WERI-Rb-1 (cell line): ENCODE data around the gene CLHC1.
"Not testable (repeated sequence)": the region's sequence is repeated elsewhere in the genome, so short reads cannot be mapped to it uniquely, and the experiment has no call there.

Experiments
- DNase-seq: peaks from one replicate; pipeline ENCODE4 v3.0.0-alpha.2; 2020
- H3K27ac ChIP-seq: fragments of 250-450 bp; sonication (Bioruptor Pico); 2 replicates; pipeline ENCODE4 v1.5.1; 2020; ENCODE audit warnings: mild to moderate bottlenecking, moderate library complexity
- H3K27me3 ChIP-seq: fragments of 250-450 bp; sonication (Bioruptor Pico); 2 replicates; pipeline ENCODE4 v1.5.1; 2021; ENCODE audit warnings: mild to moderate bottlenecking, low read depth, moderate library complexity; ENCODE audit not compliant: insufficient read depth, severe bottlenecking
- H3K36me3 ChIP-seq: fragments of 250-450 bp; sonication (Bioruptor Pico); 2 replicates; pipeline ENCODE4 v1.5.1; 2020; ENCODE audit warnings: mild to moderate bottlenecking, moderate library complexity
- H3K4me3 ChIP-seq: 2 replicates; pipeline ENCODE4 v1.5.1; 2011; ENCODE audit warnings: low read depth, mild to moderate bottlenecking, control low read depth, low read length
- H3K9me3 ChIP-seq: fragments of 250-450 bp; sonication (Bioruptor Pico); 2 replicates; pipeline ENCODE4 v1.5.1; 2021; ENCODE audit warnings: mild to moderate bottlenecking, moderate library complexity; ENCODE audit not compliant: severe bottlenecking
- TF ChIP-seq, protein P1 (sequence below): IDR thresholded peaks from 2 replicates; pipeline ENCODE4 v1.5.1; 2011; ENCODE audit warnings: low read depth, mild to moderate bottlenecking, control low read depth, inconsistent platforms, low read length

The CLHC1 gene

DNA sequence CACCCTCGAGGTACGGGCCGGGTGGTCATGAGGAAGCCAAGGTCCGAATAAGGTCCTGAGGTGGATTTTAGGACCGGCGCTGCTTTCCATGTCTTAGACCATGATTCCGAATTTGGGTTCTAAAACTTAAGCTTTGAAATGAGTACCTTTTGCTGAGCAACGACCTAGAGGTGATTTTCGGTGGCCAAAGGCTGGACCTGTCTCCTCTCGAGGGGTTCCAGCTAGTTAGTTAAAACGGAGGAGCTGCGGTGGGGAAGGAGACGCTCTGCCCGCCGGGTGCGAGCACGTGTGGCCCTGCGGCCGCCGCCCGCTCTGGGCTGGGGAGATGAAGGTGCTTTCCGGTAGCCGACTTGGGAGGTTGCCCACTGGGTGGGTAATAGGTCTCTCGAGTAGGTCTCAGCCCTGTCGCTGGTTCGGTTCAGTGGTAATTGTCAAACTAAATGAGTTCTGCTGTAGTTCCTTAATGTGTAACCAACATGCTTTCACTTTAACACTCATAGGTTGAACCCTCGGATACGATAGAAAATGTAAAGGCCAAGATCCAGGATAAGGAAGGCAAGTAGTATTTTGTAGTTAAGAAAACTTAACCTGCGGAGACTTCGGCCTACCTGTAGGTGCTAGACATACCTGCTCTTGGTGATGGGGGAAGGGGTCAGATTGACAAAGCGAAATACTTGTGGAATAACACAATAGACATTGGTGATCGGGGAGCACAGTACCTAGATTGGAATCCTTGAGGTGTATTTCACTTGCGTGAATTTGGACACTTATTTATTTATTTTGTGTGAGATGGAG lies 967 bp upstream of the CLHC1 start:
- TF ChIP-seq, protein P1, sequence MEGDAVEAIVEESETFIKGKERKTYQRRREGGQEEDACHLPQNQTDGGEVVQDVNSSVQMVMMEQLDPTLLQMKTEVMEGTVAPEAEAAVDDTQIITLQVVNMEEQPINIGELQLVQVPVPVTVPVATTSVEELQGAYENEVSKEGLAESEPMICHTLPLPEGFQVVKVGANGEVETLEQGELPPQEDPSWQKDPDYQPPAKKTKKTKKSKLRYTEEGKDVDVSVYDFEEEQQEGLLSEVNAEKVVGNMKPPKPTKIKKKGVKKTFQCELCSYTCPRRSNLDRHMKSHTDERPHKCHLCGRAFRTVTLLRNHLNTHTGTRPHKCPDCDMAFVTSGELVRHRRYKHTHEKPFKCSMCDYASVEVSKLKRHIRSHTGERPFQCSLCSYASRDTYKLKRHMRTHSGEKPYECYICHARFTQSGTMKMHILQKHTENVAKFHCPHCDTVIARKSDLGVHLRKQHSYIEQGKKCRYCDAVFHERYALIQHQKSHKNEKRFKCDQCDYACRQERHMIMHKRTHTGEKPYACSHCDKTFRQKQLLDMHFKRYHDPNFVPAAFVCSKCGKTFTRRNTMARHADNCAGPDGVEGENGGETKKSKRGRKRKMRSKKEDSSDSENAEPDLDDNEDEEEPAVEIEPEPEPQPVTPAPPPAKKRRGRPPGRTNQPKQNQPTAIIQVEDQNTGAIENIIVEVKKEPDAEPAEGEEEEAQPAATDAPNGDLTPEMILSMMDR, result no peak
- H3K9me3 ChIP-seq, result no peaks in the 10 kb centered on the region
- DNase-seq, result peak; percentile 23
- H3K4me3 ChIP-seq, result peak overlapping the region; percentile 82
- peak overlapping the region; percentile 99 for H3K27ac ChIP-seq
- H3K36me3 ChIP-seq, result peaks cover 53% of the 10 kb centered on the region
- no peaks in the 10 kb centered on the region for H3K27me3 ChIP-seq

DNA sequence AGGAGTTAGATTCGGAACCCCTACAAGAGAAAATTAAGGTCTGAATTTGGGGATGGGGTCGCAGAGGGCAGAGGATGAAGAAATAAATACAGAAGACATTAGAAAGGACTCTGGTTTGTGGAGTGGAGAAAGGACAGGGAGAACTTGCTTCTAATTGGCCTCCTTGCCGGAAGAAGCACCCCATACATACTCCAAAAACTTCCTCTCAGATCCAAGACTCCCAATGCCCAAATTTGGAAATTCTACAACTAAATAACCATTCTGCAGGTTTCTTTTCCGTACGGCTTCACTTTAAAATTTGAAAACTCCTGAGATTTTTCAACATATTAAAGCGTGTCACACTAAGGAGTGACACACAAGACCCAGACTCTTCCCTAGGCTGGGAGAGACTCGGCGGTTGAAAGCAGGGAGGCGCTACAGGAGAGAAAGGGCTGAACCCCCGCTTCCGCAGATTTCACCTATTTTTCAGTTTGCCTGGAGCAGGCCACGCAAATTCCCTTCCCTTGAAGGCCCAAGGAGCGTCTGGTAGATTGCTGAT lies 478 bp downstream of the CLHC1 start:
- no peaks in the 10 kb centered on the region for H3K9me3 ChIP-seq
- H3K27me3 ChIP-seq, result no peaks in the 10 kb centered on the region
- peaks cover 43% of the 10 kb centered on the region for H3K36me3 ChIP-seq
- TF ChIP-seq, protein P1, result no peak
- no peak for DNase-seq
- peak overlapping the region; percentile 99 for H3K27ac ChIP-seq
- H3K4me3 ChIP-seq, result peak overlapping the region; percentile 82

GRCh38 chr2:55230551-55230950 lies 1.5 kb downstream of the CLHC1 start:
- no peaks in the 10 kb centered on the region for H3K9me3 ChIP-seq
- H3K4me3 ChIP-seq, result no peak overlapping the region
- TF ChIP-seq, protein P1, result no peak
- no peak overlapping the region for H3K27ac ChIP-seq
- H3K27me3 ChIP-seq, result no peaks in the 10 kb centered on the region
- H3K36me3 ChIP-seq, result peaks cover 34% of the 10 kb centered on the region
- no peak for DNase-seq

GRCh38 chr2:55229221-55229620 lies 2.9 kb downstream of the CLHC1 start:
- no peak overlapping the region for H3K27ac ChIP-seq
- H3K36me3 ChIP-seq, result peaks cover 23% of the 10 kb centered on the region
- no peak overlapping the region for H3K4me3 ChIP-seq
- no peaks in the 10 kb centered on the region for H3K27me3 ChIP-seq
- TF ChIP-seq, protein P1, result no peak
- no peak for DNase-seq
- H3K9me3 ChIP-seq, result no peaks in the 10 kb centered on the region

- DNase-seq, result no peak
- no peak overlapping the region for H3K4me3 ChIP-seq
These were observed 3.9 kb downstream of the CLHC1 start for GRCh38 chr2:55228226-55228563.

DNA sequence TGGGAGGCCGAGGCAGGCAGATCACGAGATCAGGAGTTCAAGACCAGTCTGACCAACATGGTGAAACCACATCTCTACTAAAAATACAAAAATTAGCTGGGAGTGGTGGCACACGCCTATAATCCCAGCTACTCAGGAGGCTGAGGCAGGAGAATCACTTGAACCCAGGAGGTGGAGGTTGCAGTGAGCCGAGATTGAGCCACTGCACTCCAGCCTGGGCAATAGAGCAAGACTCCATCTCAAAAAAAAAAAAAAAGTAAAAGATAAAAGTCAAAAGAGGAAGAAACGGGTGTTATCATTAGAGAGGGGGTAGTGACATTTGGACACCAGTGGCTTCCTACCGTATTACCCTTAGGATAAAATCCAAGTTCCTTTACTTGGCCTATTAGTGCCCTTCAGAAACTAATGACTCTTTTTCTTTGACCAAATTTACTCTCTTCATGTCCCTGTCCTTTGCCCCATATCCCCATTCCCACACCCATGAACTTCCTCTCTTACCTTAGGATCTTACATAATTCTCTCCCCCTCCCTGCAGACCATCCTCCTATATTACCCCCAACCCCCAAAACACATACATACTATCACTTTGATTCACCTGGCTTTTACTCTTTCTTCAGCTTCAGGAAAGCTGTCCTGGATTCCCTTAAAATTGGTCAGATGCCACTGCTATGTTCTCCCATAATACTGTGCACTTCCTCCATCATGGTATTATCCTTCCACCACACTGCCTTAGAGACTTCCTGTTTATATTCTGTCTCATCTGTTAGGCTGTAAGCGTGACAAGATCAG lies 4.5 kb downstream of the CLHC1 start:
- peaks cover 11% of the 10 kb centered on the region for H3K36me3 ChIP-seq
- not testable (repeated sequence) for DNase-seq, H3K27ac ChIP-seq

More at GRCh38 chr2:55228226-55228563, 3.9 kb downstream of the CLHC1 start:
- H3K27me3 ChIP-seq, result no peaks in the 10 kb centered on the region
- peaks cover 17% of the 10 kb centered on the region for H3K36me3 ChIP-seq
- TF ChIP-seq, protein P1, result no peak
- no peak overlapping the region for H3K27ac ChIP-seq
- H3K9me3 ChIP-seq, result no peaks in the 10 kb centered on the region

More for the DNA sequence above, 4.5 kb downstream of the CLHC1 start:
- not testable (repeated sequence) for H3K27me3 ChIP-seq, H3K9me3 ChIP-seq, H3K4me3 ChIP-seq
